BJ (cell line): Measurements from ENCODE around the gene TSC22D2. TPM values are rescaled to one million over a fixed set of nuclear protein-coding genes. Genes with fewer than 3 reads are reported as not detected.

Experiments
- CTCF ChIA-PET: fragments of 350-600 bp; formaldehyde crosslinking; extraction: SDS; loops from one replicate; lab custom pipeline; 2021; ENCODE audit warnings: antibody characterized with exemption, inconsistent platforms; lab: Yijun Ruan, JAX
- POLR2A ChIA-PET: fragments of 300-600 bp; sonication (Branson Sonifier 250); formaldehyde crosslinking; extraction: SDS; loops from one replicate; lab custom pipeline; 2021; ENCODE audit warnings: antibody characterized with exemption; lab: Charles Lee
- DNase-seq: peaks from one replicate; pipeline ENCODE4 v3.0.0-alpha.2; 2011; ENCODE audit warnings: low read depth
- H3K27me3 ChIP-seq: 2 replicates; pipeline ENCODE4 v1.6.0; 2011; ENCODE audit warnings: low read length; ENCODE audit not compliant: control insufficient read depth, insufficient read depth
- H3K36me3 ChIP-seq: 2 replicates; pipeline ENCODE4 v1.5.1; 2011; ENCODE audit warnings: low read length; ENCODE audit not compliant: control insufficient read depth, insufficient read depth
- H3K4me3 ChIP-seq: 2 replicates; pipeline ENCODE4 v1.5.1; 2011; ENCODE audit warnings: low read depth, mild to moderate bottlenecking, control low read depth, low read length
- CTCF ChIP-seq: IDR thresholded peaks from 2 replicates; pipeline ENCODE4 v1.5.1; 2011; ENCODE audit warnings: low read depth, mild to moderate bottlenecking, control low read depth, inconsistent platforms, low read length, moderate library complexity; ENCODE audit not compliant: insufficient read depth
- polyA plus RNA-seq: library from polyadenylated mRNA; depleted of rRNA; stranded (reverse); fragments of >200 nt; gene quantifications from 2 replicates; pipeline ENCODE4 v1.2.3, GENCODE V29; 2011

The TSC22D2 gene
- polyA plus RNA-seq, 1 experiment: 8.4 TPM

GRCh38 chr3:150429767-150430671 is 21.9 kb downstream of the TSC22D2 start:
- H3K27me3 ChIP-seq: no peaks in the 10 kb centered on the region
- no peak for DNase-seq
- no peak for TF ChIP-seq CTCF
- POLR2A ChIA-PET: interaction anchor here (0.6 kb wide), 1 partner anchor 16 kb away, joined by 4 read pairs; no protein-coding TSS in a partner anchor
- peaks cover 2% of the 10 kb centered on the region; the same call in 1 of the 2 replicates for H3K36me3 ChIP-seq
- CTCF ChIA-PET: interaction anchor here (0.7 to 1.2 kb wide), 3 partner anchors 20 to 159 kb away, joined by 3 read pairs; no protein-coding TSS in a partner anchor
- H3K4me3 ChIP-seq: no peak overlapping the region

- DNase-seq: no peak
- TF ChIP-seq CTCF: no peak
- CTCF ChIA-PET: no interaction called here
- Histone ChIP-seq H3K27me3 (no peaks in the 10 kb centered on the region), H3K36me3 (peaks cover 2% of the 10 kb centered on the region; the same call in 1 of the 2 replicates), H3K4me3 (no peak overlapping the region)
- POLR2A ChIA-PET: no interaction called here
Observed at GRCh38 chr3:150433347-150433746, 25.2 kb downstream of the TSC22D2 start.

- ChIA-PET CTCF (interaction anchor here (0.6 to 1.2 kb wide), 3 partner anchors 9 to 17 kb away, joined by 3 to 5 read pairs (median 3); no protein-coding TSS in a partner anchor), POLR2A (no interaction called here)
- no peak for DNase-seq
- no peaks in the 10 kb centered on the region for H3K27me3 ChIP-seq
- TF ChIP-seq CTCF: no peak
- no peak overlapping the region for H3K4me3 ChIP-seq
- H3K36me3 ChIP-seq: no peaks in the 10 kb centered on the region; the same call in 1 of the 2 replicates
Observed at GRCh38 chr3:150434234-150434633, 26.1 kb downstream of the TSC22D2 start.

- H3K4me3 ChIP-seq: no peak overlapping the region
- no peak for DNase-seq
- H3K27me3 ChIP-seq: no peaks in the 10 kb centered on the region
- TF ChIP-seq CTCF: no peak
- ChIA-PET CTCF (no interaction called here), POLR2A (no interaction called here)
- no peaks in the 10 kb centered on the region for H3K36me3 ChIP-seq
Observed at GRCh38 chr3:150436161-150436560, 28.1 kb downstream of the TSC22D2 start.

GRCh38 chr3:150439657-150440056 is 31.6 kb downstream of the TSC22D2 start:
- TF ChIP-seq CTCF: no peak
- no peaks in the 10 kb centered on the region for H3K36me3 ChIP-seq
- no peak for DNase-seq
- ChIA-PET POLR2A (no interaction called here), CTCF (no interaction called here)
- H3K4me3 ChIP-seq: no peak overlapping the region
- H3K27me3 ChIP-seq: no peaks in the 10 kb centered on the region
